LNCAP (cell line): ENCODE results near the gene HUNK.

Experiments
- TF ChIP-seq, protein P1 (sequence below): fragments of 450-650 bp; IDR thresholded peaks from 2 replicates; pipeline ENCODE4 v1.5.1; 2017; ENCODE audit warnings: mild to moderate bottlenecking

Gene HUNK

GRCh38 chr21:31927689-31928353 lies 55.0 kb downstream of the HUNK start:
- TF ChIP-seq, protein P1, sequence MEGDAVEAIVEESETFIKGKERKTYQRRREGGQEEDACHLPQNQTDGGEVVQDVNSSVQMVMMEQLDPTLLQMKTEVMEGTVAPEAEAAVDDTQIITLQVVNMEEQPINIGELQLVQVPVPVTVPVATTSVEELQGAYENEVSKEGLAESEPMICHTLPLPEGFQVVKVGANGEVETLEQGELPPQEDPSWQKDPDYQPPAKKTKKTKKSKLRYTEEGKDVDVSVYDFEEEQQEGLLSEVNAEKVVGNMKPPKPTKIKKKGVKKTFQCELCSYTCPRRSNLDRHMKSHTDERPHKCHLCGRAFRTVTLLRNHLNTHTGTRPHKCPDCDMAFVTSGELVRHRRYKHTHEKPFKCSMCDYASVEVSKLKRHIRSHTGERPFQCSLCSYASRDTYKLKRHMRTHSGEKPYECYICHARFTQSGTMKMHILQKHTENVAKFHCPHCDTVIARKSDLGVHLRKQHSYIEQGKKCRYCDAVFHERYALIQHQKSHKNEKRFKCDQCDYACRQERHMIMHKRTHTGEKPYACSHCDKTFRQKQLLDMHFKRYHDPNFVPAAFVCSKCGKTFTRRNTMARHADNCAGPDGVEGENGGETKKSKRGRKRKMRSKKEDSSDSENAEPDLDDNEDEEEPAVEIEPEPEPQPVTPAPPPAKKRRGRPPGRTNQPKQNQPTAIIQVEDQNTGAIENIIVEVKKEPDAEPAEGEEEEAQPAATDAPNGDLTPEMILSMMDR: no peak

DNA sequence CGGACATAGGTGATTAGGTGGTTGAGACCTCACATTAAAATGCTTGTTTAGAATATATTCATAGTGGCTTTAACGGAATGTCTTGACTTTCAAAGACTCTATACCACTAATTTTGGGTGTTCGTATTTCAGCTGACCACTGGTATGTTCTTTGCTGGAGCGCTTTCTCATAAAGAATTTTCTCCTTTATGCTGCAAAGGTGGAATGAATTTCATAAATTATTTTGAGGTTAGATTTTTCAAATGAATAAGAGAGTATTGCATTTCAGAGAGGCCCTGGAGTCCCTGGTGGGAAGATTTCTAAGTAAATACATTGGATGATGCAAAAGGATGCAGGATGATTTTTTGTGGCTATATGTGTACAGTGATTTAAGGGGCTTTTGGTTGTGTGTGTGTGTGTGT lies 55.8 kb downstream of the HUNK start:
- TF ChIP-seq, protein P1: no peak

DNA sequence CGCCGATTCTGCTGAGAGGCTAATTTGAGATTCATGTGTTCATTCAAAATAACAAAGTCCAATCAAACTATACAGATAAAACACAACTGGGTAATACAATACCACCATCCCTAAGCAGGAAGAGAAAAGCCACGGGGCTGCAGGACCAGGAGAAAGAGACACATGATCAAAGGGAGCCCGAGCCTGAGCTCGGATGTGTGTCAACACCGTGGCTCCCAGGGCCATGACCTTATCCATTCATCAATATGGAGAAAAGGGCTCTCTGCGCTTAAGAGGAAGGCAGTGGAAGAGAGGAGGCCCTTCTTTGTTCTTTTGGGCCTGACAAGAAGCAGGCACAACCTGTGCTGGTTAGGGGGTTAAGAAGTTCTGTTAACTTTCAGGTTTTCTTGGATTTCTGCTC lies 56.7 kb downstream of the HUNK start:
- TF ChIP-seq, protein P1: no peak

- TF ChIP-seq, protein P1: no peak
These were observed 57.2 kb downstream of the HUNK start for GRCh38 chr21:31930001-31930400.

GRCh38 chr21:31931644-31932469 lies 59.0 kb downstream of the HUNK start:
- TF ChIP-seq, protein P1: no peak

GRCh38 chr21:31932470-31932764 lies 59.6 kb downstream of the HUNK start:
- TF ChIP-seq, protein P1: no peak

- TF ChIP-seq, protein P1: no peak
These were observed 64.5 kb downstream of the HUNK start for GRCh38 chr21:31937303-31937702.
